Stimulated activated CD4-positive, alpha-beta T cell treated with anti-CD3 and anti-CD28 coated beads, Interleukin-4, amount 100 ng/mL, for 4 hours (primary cell): ENCODE results near the gene IFIT5.
"Not testable (repeated sequence)": the region's sequence is repeated elsewhere in the genome, so short reads cannot be mapped to it uniquely, and the experiment has no call there.

ENCODE experiments used
- DNase-seq, 2 experiments: peaks; one replicate each; pipeline ENCODE4 v3.0.0-alpha.2; 2020

Gene IFIT5

GRCh38 chr10:89393898-89394297 lies 20.5 kb upstream of the IFIT5 start:
- no peak for DNase-seq

DNA sequence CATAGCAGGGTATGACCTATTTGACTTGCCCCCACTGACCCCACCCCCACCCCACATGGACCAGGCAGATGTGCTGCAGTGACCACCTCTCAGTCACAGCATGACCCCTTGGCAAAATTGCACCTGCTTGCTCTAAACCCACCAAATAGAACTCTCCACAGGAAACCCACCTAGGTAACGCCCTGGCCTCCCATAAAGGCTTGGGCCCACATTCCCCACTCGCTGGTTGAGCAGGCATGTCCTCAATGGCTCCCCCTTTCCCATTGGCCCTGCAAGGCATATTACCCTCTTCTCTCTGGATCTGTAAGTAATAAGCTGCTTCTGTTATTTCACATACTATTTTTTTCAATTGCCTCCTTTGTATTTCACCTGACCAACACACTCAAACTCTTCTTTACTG lies 19.2 kb upstream of the IFIT5 start:
- DNase-seq, result no peak

DNA sequence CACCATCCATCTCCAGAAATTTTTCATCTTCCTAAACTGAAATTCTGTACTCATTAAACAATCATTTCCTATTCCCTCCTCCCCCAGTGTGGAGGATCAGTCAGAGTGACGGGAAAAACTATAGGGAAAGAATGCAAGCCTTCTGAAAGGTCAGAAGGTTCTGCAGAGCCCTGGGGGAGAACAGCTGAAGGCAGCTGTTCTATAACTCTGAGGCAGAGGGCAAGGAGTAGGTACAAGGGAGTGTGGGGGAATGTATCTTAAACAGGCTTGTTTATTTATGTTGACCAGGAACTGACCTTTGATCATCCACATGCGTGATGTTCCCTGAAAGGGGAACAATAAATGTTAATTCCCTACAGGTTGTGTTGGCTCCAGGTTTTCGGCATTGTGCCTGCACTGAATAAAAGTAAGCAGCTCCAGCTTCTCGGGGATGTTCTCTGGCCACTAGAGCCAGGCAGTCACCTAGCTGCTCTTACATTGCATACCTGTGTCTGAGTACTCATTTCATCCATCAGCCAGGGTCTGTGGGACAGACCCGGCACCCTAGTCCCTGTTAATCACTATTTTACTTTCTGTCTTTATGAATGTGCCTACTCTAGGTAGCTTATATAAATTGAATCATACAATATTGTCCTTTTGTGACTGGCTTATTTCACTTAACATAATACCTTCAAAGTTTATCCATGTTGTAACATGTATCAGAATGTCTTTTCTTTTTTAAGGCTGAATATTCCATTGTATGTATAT lies 16.2 kb upstream of the IFIT5 start:
- no peak for DNase-seq

GRCh38 chr10:89399956-89400355 lies 14.4 kb upstream of the IFIT5 start:
- DNase-seq, result no peak

DNA sequence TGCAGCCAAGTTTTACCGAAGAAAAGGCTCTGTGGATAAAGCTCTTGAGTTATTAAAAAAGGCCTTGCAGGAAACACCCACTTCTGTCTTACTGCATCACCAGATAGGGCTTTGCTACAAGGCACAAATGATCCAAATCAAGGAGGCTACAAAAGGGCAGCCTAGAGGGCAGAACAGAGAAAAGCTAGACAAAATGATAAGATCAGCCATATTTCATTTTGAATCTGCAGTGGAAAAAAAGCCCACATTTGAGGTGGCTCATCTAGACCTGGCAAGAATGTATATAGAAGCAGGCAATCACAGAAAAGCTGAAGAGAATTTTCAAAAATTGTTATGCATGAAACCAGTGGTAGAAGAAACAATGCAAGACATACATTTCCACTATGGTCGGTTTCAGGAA lies 11.3 kb upstream of the IFIT5 start:
- DNase-seq, result no peak

- no peak for DNase-seq
These were observed 10.0 kb upstream of the IFIT5 start for GRCh38 chr10:89404104-89405047.

- not testable (repeated sequence) for DNase-seq
These were observed 8.2 kb upstream of the IFIT5 start for GRCh38 chr10:89406178-89406577.

DNA sequence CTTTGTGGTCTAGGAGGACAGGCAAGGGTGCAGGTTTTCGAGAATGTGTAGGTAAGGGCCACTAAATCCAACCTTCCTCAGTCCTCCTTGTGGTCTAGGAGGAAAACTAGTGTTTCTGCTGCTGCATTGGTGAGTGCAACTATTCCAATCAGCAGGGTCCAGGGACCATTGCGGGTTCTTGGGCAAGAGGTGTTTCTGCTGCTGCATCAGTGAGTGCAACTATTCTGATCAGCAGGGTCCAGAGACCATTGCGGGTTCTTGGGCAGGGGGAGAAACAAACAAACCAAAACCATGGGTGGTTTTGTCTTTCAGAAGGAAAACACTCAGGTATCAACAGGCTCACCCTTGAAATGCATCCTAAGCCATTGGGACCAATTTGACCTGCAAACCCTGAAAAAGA lies 6.6 kb upstream of the IFIT5 start:
- not testable (repeated sequence) for DNase-seq

DNA sequence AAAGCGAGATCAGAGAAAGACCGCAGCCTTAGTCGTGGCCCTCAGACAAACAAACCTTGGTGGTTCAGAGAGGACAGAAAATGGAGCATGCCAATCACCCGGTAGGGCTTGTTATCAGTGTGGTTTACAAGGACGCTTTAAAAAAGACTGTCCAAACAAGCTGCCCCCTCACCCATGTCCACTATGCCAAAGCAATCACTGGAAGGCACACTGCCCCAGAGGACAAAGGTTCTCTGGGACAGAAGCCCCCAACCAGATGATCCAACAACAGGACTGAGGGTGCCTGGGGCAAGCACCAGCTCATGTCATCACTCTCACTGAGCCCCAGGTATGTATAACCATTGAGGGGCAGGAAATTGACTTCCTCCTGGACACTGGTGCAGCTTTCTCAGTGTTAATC lies 5.1 kb upstream of the IFIT5 start:
- DNase-seq, result not testable (repeated sequence)

- not testable (repeated sequence) for DNase-seq
These were observed 3.8 kb upstream of the IFIT5 start for GRCh38 chr10:89410551-89410950.

- DNase-seq, result not testable (repeated sequence)
These were observed 3.2 kb upstream of the IFIT5 start for GRCh38 chr10:89411135-89411534.

GRCh38 chr10:89412276-89412675 lies 2.1 kb upstream of the IFIT5 start:
- DNase-seq, result peak in 1 of 2 experiments; percentile 55

DNA sequence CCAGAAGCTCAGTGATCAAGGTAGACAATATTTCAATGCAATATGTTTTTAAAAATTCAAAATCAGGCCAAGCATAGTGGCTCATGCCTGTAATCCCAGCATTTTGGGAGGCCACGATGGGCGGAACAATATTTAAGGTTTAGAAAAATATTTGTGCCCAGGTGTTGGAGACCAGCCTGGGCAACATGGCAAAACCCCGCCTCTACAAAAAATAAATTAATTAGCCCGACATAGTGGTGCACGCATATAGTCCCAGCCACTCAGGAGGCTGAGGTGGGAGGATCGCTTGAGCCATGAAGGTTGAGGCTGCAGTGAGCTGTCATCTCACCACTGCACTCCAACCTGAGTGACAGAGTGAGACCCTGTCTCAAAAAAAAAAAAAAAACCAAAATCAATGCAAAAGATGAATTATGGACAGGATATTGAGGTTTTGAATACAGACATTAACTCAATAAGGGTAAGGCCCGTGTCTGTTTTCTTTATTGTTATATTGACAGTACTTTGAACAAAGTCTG lies 913 bp upstream of the IFIT5 start:
- DNase-seq, result no peak

- peak; percentile 27 to 34 for DNase-seq
These were observed 782 bp downstream of the IFIT5 start for GRCh38 chr10:89414879-89415821.

DNA sequence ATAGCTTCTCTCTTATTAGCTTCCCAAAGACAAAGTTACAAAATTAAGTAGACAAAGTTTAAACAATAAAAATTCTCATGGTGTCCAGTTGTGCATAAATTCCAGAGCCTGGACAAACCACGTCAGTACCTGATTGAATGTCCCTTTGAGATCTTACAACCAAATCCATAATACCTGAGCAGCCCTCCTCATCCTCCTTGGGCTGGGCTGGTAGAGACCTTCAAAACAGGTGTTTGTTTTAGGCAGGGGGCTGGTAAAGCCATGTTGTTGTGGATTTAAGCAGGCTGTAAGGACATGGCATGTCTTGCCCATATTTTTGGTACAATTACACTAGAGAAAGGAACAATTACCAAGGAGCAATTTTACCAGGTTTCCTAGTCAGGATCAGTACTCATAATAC lies 2.1 kb downstream of the IFIT5 start:
- DNase-seq, result no peak

DNA sequence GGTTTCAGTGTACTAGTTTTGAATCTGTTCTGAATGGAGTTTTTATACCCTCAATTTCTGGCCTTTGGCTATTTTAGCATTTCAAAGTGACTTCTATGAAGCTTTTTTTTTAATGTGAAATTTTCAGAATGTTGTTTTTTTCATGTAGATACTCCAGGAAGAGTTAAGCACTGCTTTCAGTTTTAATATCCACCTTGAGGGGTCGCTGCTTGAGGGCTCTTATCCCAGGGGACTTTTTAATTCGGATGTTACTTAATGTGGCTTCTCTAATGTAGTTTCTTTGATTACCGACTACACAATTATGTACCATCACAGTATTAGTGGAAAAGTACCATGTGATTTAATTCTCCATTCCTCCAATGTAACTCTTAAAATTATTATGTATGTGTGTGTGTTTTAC lies 5.2 kb downstream of the IFIT5 start:
- no peak for DNase-seq

DNA sequence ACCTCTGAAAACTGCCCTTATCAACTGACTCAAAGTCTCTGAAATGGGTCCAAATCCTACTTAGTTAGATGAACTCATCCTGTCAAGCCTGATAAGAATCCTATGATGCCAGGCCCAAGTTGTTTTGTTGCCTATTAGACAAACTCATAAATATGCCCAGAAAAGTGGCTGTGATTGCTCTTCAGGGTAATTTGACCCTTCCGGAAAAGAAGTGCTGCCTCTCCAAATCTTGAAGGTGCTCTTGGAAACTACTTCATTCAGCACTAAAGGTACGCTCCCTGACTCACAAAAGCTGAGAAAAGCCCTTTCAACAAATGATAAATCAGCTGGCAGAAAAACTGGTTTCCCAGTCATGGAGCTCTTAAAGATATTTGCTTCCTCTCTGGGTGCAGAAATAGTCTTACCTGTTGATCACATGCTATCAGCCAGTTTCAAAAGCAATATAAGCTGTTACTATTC lies 6.7 kb downstream of the IFIT5 start:
- no peak for DNase-seq

DNA sequence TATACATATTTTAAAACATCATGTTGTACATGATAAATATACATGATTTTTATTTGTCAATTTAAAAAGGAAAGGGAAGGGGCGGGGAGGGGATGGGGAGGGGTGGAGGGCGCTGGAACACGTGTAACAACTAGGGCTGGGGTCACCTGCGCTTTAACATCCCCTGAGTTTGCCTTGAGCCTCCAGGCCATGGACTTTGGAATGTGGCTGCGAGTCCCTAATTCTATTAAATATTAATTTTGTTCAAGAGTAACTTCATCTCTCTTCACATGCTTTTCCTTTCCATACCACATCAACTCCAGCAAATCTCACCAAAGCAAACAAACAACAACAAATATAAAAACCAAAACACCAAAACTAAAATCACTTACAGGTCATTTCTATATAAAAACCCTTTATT lies 10.6 kb downstream of the IFIT5 start:
- no peak for DNase-seq

GRCh38 chr10:89426230-89426868 lies 12.0 kb downstream of the IFIT5 start:
- no peak for DNase-seq

DNA sequence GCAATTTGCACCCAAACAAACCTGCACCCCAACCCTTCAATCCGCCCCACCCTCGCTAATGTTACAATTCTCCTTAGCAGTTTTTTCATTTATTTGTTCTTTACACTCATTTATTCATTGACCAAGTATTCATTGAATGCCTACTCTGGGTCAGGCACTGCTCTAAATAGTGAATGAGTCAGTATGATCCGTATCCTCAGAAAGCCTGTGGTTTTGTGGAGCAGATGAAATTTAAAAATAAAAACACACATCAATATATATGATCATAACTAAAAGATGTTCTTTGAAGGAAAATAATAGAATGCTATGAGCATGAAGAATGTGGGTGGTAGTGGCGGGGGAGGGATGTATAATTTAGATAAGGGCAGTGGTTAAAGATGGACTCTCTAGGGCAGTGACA lies 13.3 kb downstream of the IFIT5 start:
- no peak for DNase-seq

DNA sequence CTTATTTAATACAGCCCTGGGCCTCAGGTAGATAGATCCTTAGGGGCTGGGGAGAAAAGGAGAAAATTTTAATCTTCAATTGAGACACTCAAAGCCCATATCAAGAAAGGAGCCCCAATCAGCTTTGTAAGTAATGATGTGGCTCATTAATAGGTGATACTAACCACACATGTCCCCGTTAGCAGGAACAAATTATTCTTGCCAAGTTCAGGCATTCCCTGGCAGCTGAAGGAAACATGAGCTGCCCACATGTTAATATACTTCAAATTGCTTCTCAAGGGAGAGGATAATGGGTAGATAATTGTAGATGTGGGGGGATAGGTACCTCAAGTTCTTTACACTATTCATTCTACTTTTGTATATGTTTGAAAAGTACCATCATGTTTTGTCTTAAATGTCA lies 14.5 kb downstream of the IFIT5 start:
- DNase-seq, result no peak

- no peak for DNase-seq
These were observed 17.6 kb downstream of the IFIT5 start for GRCh38 chr10:89431977-89432376.
